GM21737 (cell line): ENCODE measurements around the gene ADAR.

ENCODE experiments used
- ATAC-seq: cut with Tn5 transposase; IDR thresholded peaks from one replicate; pipeline ENCODE4 v1.9.1; 2021; ENCODE audit warnings: mild to moderate bottlenecking, moderate library complexity; ENCODE audit not compliant: unreplicated experiment

ADAR gene

DNA sequence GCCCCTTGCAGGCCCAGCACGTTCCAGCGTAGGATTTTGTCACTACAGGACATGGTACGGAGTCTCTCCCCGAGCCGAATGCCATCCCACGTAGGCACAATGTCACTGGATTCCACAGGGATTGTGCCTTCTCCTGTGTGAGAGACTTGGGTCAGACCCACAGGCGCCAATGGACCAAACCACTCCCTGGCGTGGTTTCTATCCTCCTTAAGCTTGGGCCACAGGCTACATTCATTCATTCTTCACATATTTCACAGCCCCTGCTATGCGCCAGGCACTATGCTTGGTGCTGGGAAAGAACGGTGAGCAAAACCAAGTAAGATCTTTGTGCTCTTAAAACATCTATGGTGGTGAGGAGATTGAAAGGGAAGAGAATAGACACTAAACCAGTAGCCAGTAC, 21.8 kb downstream of the ADAR start:
- ATAC-seq: no peak

GRCh38 chr1:154584267-154584994, 23.6 kb downstream of the ADAR start:
- no peak for ATAC-seq

GRCh38 chr1:154583773-154584172, 24.2 kb downstream of the ADAR start:
- no peak for ATAC-seq

DNA sequence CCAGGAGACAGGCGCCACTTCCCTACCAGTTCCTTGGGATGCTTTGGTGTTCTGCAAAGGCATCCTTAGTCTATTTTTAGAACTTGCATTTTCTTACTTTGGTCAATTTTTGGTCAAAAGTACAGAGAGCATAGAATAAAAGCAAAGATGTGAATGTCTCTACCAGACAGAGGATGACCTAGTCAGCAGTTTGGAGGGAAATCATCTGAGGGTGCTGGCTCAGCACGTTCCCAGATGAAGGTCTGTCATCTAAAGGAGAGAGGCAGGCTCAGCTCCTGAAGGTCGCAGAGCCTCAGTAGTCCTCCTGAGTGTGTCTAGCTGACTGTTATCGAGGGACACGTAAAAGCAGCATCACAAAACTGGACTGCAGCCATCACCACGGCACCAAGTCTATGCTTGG, 25.1 kb downstream of the ADAR start:
- ATAC-seq: no peak

DNA sequence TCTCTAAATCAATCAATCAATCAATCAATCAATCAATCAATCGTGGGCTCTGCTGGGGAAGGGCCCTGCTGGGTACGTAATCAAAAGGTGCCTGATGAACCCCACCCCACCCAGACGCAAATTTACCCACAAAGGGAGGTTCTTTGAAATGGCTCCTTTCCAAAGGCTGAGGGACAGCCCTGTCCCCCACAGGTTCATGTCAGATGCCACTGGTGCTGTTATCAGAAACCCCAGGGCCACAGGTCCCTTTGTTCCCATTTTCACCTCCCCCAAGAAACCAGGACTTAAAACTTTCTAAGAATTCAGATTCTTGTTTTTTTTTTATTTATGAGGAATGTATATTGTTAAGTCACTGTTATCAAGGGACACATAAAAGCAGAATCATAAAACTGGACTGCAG, 26.2 kb downstream of the ADAR start:
- ATAC-seq: no peak

- no peak for ATAC-seq
Measured at GRCh38 chr1:154579374-154579773, 28.6 kb downstream of the ADAR start.

- ATAC-seq: no peak
Measured at GRCh38 chr1:154578058-154578418, 29.9 kb downstream of the ADAR start.

DNA sequence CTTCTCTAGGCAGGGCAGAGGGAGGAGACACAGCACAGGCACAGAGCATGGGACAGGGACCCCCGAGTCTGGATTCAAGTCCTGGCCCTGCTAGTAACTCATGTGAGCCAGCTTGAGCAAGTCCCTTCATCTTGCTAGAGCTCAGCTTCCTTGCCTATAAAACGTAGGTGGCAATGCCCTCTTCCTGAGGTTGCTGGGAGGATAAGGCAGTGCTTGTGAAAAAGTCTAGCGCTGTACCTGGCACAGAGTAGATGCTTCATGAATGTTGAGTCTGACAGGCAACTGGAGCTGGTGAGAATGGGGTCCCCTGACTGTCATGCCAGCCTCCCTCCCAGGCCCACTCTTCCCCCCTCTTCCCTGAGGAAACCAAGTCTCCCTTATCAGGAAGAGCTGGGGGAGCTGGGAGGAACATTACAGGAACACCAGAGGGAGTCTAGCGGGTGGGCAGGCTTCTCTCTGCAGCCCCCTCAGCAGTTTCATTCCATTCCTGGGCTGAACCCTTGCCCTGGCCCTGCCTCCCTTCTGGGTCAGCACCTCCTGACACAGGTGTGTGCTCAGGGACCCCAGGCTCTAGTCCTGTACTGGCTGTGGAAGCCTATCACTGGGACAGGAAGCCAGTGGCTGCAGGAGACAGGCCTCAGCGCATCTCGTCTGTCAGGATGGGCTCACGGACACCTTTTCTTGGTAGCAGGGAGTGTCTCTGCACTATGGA, 30.5 kb downstream of the ADAR start:
- ATAC-seq: no peak

DNA sequence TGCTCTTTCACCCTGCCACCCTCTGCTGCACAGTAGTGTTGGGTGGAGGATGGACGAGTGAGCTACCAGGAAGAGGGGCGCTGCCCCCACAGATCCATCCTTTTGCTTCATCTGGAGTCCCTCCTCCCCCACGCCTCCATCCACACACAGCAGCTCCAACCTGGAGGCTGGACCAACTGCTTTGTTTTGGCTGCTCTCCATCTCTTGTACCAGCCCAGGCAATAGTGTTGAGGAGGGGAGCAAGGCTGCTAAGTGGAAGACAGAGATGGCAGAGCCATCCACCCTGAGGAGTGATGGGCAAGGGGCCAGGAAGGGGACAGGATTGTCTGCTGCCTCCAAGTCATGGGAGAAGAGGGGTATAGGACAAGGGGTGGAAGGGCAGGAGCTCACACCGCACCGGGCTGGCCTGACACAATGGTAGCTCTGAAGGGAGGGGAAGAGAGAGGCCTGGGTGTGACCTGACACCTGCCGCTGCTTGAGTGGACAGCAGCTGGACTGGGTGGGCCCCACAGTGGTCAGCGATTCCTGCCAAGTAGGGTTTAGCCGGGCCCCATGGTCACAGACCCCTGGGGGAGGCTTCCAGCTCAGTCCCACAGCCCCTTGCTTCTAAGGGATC, 31.9 kb downstream of the ADAR start:
- ATAC-seq: no peak

DNA sequence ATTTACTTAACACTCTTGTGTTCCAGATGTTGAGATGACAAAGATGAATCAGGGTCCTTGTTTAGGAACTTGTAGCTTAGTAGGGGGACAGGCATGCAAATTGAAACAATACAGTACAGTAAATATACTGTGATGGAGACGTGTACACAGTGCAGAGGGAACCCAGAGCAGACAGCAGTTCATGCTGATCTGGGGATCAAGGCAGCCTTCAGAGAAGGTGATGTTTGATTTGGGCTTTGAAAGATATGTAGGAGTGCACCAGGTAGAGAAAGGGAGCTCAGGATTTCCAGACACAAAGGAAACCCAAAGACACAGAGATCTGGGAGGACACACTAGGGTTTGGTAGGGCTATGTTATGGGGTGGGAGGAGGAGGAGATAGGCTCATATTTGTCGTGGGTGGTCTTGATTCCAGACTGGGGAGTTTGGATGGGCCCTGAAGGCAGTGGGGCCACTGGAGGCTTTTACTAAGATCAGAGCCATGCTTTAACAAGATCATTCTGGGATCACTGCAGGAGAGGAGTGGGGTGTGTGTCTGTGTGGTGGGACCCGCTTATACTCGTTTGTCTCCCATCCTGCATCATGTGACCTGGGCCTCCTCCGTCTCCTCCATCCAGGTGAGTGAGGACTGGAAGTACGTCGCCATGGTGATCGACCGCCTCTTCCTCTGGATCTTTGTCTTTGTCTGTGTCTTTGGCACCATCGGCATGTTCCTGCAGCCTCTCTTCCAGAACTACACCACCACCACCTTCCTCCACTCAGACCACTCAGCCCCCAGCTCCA, 32.6 kb downstream of the ADAR start:
- ATAC-seq: no peak

GRCh38 chr1:154574716-154575115, 33.3 kb downstream of the ADAR start:
- no peak for ATAC-seq

DNA sequence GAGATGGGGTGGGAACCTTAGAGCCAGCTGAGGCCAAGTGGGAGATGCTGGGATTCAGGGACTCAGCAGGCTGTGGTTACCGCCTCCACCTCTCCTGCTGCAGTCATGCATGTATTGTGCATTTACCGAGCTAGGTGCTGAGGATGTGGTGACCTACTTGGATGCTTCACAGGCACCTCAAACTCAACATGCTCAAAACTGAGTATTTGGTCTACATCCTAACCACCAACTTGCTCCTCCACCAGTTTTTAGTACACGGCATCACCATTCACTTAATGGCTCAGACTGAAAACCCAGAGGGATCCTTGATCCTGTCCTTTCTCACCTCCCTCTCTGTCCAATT, 34.8 kb downstream of the ADAR start:
- no peak for ATAC-seq

DNA sequence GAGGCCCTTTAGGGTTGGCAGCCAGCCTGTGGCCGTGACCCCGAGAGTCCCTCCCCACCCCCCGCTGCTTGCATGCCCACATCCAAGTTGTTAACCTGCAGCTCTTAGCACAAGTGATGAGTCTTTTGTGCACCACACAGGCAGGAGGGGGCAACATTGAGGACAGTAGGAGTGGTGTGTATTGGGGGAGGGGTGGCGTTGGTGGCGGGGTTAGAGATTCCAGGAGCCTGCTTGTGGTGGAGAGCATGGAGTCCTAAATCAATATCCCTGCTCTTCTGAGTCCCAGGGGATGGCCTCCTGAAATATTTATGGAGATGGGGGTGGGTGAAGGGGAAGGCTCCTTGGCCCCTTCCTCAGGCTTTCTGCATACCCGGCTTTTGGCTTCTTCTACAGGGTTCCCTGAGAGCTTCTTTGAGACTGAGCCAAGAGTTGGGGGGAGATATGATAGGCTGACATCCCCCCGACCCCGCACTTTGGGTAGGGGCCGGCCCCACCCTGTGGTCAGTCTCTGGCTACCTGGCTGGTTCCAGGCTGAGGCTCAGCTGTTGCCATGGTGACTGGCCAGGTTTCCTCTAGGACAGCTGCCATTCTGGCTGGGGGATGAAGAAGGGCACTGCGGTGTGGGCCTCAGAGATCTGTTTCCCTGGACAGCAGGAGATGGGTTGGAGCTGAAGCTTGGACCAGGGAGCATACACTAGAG, 35.4 kb downstream of the ADAR start:
- ATAC-seq: no peak

GRCh38 chr1:154571964-154572288, 36.1 kb downstream of the ADAR start:
- ATAC-seq: no peak

DNA sequence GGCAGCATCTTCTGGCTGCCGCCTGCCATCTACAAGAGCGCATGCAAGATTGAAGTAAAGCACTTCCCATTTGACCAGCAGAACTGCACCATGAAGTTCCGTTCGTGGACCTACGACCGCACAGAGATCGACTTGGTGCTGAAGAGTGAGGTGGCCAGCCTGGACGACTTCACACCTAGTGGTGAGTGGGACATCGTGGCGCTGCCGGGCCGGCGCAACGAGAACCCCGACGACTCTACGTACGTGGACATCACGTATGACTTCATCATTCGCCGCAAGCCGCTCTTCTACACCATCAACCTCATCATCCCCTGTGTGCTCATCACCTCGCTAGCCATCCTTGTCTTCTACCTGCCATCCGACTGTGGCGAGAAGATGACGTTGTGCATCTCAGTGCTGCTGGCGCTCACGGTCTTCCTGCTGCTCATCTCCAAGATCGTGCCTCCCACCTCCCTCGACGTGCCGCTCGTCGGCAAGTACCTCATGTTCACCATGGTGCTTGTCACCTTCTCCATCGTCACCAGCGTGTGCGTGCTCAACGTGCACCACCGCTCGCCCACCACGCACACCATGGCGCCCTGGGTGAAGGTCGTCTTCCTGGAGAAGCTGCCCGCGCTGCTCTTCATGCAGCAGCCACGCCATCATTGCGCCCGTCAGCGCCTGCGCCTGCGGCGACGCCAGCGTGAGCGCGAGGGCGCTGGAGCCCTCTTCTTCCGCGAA, 36.6 kb downstream of the ADAR start:
- no peak for ATAC-seq

GRCh38 chr1:154568157-154568815, 39.7 kb downstream of the ADAR start:
- ATAC-seq: no peak

DNA sequence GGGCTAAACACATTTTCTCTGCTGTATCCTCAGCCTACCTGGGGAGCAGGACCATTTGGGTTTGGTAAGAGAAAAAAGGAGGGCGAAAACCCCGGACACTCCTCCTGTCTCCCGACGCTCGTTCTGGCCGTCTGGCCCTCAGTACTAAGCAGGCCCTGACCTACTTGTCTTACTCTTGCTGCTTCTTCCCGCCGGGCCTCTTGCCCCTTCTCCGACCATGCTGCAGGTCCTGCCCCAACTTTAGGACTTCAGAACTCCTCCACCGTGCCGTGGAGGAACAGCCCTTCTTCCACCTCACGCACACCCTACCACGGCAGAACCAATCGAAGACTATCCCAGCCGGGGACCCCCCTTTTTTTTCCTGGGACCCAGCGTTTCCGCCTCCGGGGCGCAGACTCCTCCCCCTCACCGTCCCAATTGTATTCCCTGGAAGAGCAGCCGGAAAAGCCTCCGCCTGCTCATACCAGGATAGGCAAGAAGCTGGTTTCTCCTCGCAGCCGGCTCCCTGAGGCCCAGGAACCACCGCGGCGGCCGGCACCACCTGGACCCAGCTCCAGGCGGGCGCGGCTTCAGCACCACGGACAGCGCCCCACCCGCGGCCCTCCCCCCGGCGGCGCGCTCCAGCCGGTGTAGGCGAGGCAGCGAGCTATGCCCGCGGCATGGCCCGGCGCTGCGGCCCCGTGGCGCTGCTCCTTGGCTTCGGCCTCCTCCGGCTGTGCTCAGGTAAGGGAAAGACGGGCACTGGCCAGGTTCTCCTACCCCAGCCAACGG, 40.4 kb downstream of the ADAR start, which contains the start of gene CHRNB2:
CHRNB2 (plus strand) TSS at position 393 of the 771 bp plus-strand sequence; CDS start at position 660, 267 bp downstream.
- ATAC-seq: no peak

- ATAC-seq: no peak
Measured at GRCh38 chr1:154565876-154566275, 42.1 kb downstream of the ADAR start.

DNA sequence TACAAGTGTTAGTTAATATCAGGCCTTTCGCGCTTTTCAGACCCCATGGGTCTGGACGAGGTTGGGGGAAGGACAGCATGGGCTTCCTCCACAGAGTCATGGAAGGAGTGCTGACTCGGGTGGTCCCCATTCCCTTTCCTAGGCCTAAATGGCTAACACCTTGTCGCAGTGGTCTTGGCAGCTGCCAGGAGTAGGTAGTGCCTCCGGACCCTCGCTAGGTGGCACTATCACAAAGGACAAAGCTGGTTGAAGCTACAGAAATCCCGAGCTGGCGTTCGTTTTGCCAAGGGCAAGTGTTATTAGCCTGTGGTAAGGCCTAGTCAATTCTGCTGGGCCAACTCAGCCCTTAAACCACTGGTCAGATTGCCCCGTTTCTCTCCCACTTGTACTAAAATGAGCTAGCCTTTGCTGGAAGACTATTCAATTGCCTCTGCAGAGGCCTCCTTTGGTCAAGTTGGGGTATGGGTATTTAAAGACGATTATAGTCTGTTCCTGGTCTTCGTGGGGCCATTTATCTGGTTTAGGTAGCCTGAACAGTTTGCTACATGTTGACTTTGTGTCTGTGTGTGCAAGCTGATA, 48.4 kb downstream of the ADAR start:
- ATAC-seq: peak; percentile 43
